CD4-positive, alpha-beta memory T cell (primary cell): Measurements from ENCODE around the gene NPIPB6. TPM values are rescaled to one million over a fixed set of nuclear protein-coding genes. Genes with fewer than 3 reads are reported as not detected.
"Not testable (repeated sequence)": the region's sequence is repeated elsewhere in the genome, so short reads cannot be mapped to it uniquely, and the experiment has no call there.

ENCODE experiments used
- CTCF ChIA-PET: fragments of 350-600 bp; sonication (Branson Sonifier 250); formaldehyde crosslinking; loops from one replicate; lab custom pipeline; 2021; ENCODE audit warnings: inconsistent platforms; ENCODE audit not compliant: partially characterized antibody; lab: Charles Lee
- POLR2A ChIA-PET: fragments of 350-600 bp; sonication (Branson Sonifier 250); formaldehyde crosslinking; loops from one replicate; lab custom pipeline; 2021; ENCODE audit not compliant: partially characterized antibody; lab: Charles Lee
- DNase-seq, 5 donors: peaks; one replicate each; pipeline versions ENCODE4 v3.0.0 to v3.0.0-alpha.2; 2020 to 2022; ENCODE audit warnings: mixed read lengths in 1 of 5
- H3K27ac ChIP-seq: one replicate; pipeline ENCODE4 v1.7.0; 2013; ENCODE audit warnings: low read depth, low read length
- H3K27me3 ChIP-seq: 2 replicates; pipeline ENCODE4 v1.7.0; 2013; ENCODE audit warnings: mild to moderate bottlenecking, low read length, moderate library complexity; ENCODE audit not compliant: insufficient read depth
- H3K36me3 ChIP-seq: 2 replicates; pipeline ENCODE4 v1.7.0; 2013; ENCODE audit warnings: mild to moderate bottlenecking, low read length, moderate library complexity; ENCODE audit not compliant: insufficient read depth
- H3K4me1 ChIP-seq: 2 replicates; pipeline ENCODE4 v1.7.0; 2013; ENCODE audit warnings: mild to moderate bottlenecking, low read length, moderate library complexity; ENCODE audit not compliant: insufficient read depth
- H3K4me3 ChIP-seq, 2 donors: one replicate each; pipeline ENCODE4 v1.7.0; 2013; ENCODE audit warnings: low read length in 2 of 2, mild to moderate bottlenecking in 1 of 2
- H3K9me3 ChIP-seq, 2 donors: one replicate each; pipeline ENCODE4 v1.7.0; 2013; ENCODE audit warnings: low read length in 2 of 2, control low read depth in 1 of 2; ENCODE audit not compliant: control insufficient read depth in 1 of 2
- H3K27ac Mint-ChIP-seq, 7 donors: one replicate each; pipeline ENCODE4 v1.8.0; 2020 to 2021; ENCODE audit warnings: mixed read lengths in 7 of 7, mild to moderate bottlenecking in 6 of 7, inconsistent platforms in 3 of 7, moderate library complexity in 3 of 7
- H3K27me3 Mint-ChIP-seq, 2 donors: one replicate each; pipeline ENCODE4 v1.8.0; 2020 to 2021; ENCODE audit warnings: mixed read lengths in 2 of 2
- H3K36me3 Mint-ChIP-seq, 2 donors: one replicate each; pipeline ENCODE4 v1.8.0; 2020 to 2021; ENCODE audit warnings: mixed read lengths in 2 of 2, inconsistent platforms in 1 of 2, mild to moderate bottlenecking in 1 of 2
- H3K4me1 Mint-ChIP-seq, 4 donors: one replicate each; pipeline ENCODE4 v1.8.0; 2020 to 2021; ENCODE audit warnings: mixed read lengths in 4 of 4, mild to moderate bottlenecking in 1 of 4
- H3K4me3 Mint-ChIP-seq, 8 donors: one replicate each; pipeline ENCODE4 v1.8.0; 2020 to 2021; ENCODE audit warnings: mixed read lengths in 8 of 8, mild to moderate bottlenecking in 7 of 8, moderate library complexity in 6 of 8, inconsistent platforms in 3 of 8
- H3K9me3 Mint-ChIP-seq, 8 donors: one replicate each; pipeline ENCODE4 v1.8.0; 2020 to 2021; ENCODE audit warnings: mixed read lengths in 8 of 8, mild to moderate bottlenecking in 5 of 8, inconsistent platforms in 3 of 8, moderate library complexity in 1 of 8
- intact Hi-C: fragments of 100-400 bp; cut with micrococcal nuclease; formaldehyde crosslinking; loops from one replicate; pipeline ENCODE4 v1.15.1; 2023
- polyA plus RNA-seq, 2 donors: library from polyadenylated mRNA; unstranded; fragments of 300-500 nt; fragmentation: Illumina TruSeq; gene quantifications; one replicate each; pipeline ENCODE4 v1.2.3, GENCODE V29; 2021
- total RNA-seq, 2 experiments: library from RNA; stranded (reverse); gene quantifications; one replicate each; pipeline ENCODE4 v1.2.3, GENCODE V29; 2021

Gene NPIPB6
- total and polyA plus RNA-seq, 4 experiments from 2014 or later = 0.30 to 4.7 (median 4.5) TPM; not detected in 1

GRCh38 chr16:28374281-28374680, 11.0 kb upstream of the NPIPB6 start:
- POLR2A ChIA-PET, H3K27ac Mint-ChIP-seq, H3K27me3 ChIP-seq, DNase-seq, H3K9me3 Mint-ChIP-seq, H3K4me1 ChIP-seq, H3K4me3 ChIP-seq, H3K9me3 ChIP-seq, H3K36me3 Mint-ChIP-seq, intact Hi-C loops, H3K36me3 ChIP-seq, H3K27ac ChIP-seq, H3K4me3 Mint-ChIP-seq, H3K27me3 Mint-ChIP-seq, CTCF ChIA-PET, H3K4me1 Mint-ChIP-seq: not testable (repeated sequence)

GRCh38 chr16:28367926-28368325, 4.6 kb upstream of the NPIPB6 start:
- DNase-seq, H3K36me3 ChIP-seq, H3K4me3 ChIP-seq, H3K4me1 Mint-ChIP-seq, H3K4me1 ChIP-seq, H3K9me3 Mint-ChIP-seq, H3K27me3 Mint-ChIP-seq, H3K27me3 ChIP-seq, H3K36me3 Mint-ChIP-seq, POLR2A ChIA-PET, H3K27ac Mint-ChIP-seq, H3K9me3 ChIP-seq, H3K4me3 Mint-ChIP-seq, CTCF ChIA-PET, intact Hi-C loops, H3K27ac ChIP-seq: not testable (repeated sequence)

GRCh38 chr16:28364268-28365173, 1.2 kb upstream of the NPIPB6 start:
- H3K27me3 ChIP-seq, H3K9me3 ChIP-seq, H3K27me3 Mint-ChIP-seq, H3K4me3 ChIP-seq, CTCF ChIA-PET, H3K36me3 Mint-ChIP-seq, H3K4me3 Mint-ChIP-seq, H3K36me3 ChIP-seq, H3K9me3 Mint-ChIP-seq, intact Hi-C loops, H3K27ac ChIP-seq, H3K4me1 Mint-ChIP-seq, POLR2A ChIA-PET, H3K27ac Mint-ChIP-seq, H3K4me1 ChIP-seq: not testable (repeated sequence)
- peak; percentile 25 to 56 (median 35) for DNase-seq

- H3K27me3 ChIP-seq, CTCF ChIA-PET, H3K4me1 ChIP-seq, H3K9me3 Mint-ChIP-seq, H3K4me3 Mint-ChIP-seq, H3K36me3 Mint-ChIP-seq, H3K9me3 ChIP-seq, H3K36me3 ChIP-seq, H3K27ac ChIP-seq, intact Hi-C loops, POLR2A ChIA-PET, H3K4me3 ChIP-seq, H3K27me3 Mint-ChIP-seq, H3K4me1 Mint-ChIP-seq, H3K27ac Mint-ChIP-seq, DNase-seq: not testable (repeated sequence)
Observed at GRCh38 chr16:28362600-28362999, 708 bp downstream of the NPIPB6 start.

GRCh38 chr16:28338230-28338629, 25.1 kb downstream of the NPIPB6 start:
- H3K4me1 ChIP-seq, H3K27me3 ChIP-seq, H3K9me3 Mint-ChIP-seq, H3K4me1 Mint-ChIP-seq, H3K4me3 ChIP-seq, H3K9me3 ChIP-seq, DNase-seq, H3K4me3 Mint-ChIP-seq, H3K36me3 Mint-ChIP-seq, CTCF ChIA-PET, H3K27ac Mint-ChIP-seq, intact Hi-C loops, H3K36me3 ChIP-seq, POLR2A ChIA-PET, H3K27me3 Mint-ChIP-seq, H3K27ac ChIP-seq: not testable (repeated sequence)

GRCh38 chr16:28336940-28337710, 26.2 kb downstream of the NPIPB6 start:
- H3K27me3 ChIP-seq, H3K9me3 ChIP-seq, H3K27ac ChIP-seq, H3K4me1 ChIP-seq, H3K36me3 Mint-ChIP-seq, CTCF ChIA-PET, H3K4me1 Mint-ChIP-seq, H3K4me3 ChIP-seq, POLR2A ChIA-PET, DNase-seq, H3K9me3 Mint-ChIP-seq, H3K4me3 Mint-ChIP-seq, H3K27ac Mint-ChIP-seq, intact Hi-C loops, H3K27me3 Mint-ChIP-seq, H3K36me3 ChIP-seq: not testable (repeated sequence)

- POLR2A ChIA-PET, CTCF ChIA-PET, DNase-seq, intact Hi-C loops, H3K9me3 Mint-ChIP-seq, H3K27me3 ChIP-seq, H3K27ac ChIP-seq, H3K36me3 ChIP-seq, H3K4me3 ChIP-seq, H3K36me3 Mint-ChIP-seq, H3K4me1 ChIP-seq, H3K9me3 ChIP-seq, H3K27me3 Mint-ChIP-seq, H3K27ac Mint-ChIP-seq, H3K4me1 Mint-ChIP-seq, H3K4me3 Mint-ChIP-seq: not testable (repeated sequence)
Observed at GRCh38 chr16:28335678-28336077, 27.6 kb downstream of the NPIPB6 start.
